Esophagus (tissue), 2 donors: ENCODE results near the gene TLN1. TPM values are rescaled to one million over a fixed set of nuclear protein-coding genes. Genes with fewer than 3 reads are reported as not detected.
A peak's percentile ranks its signal among the peaks of the same experiment; 100 is the strongest.

ENCODE experiments used
- H3K27ac ChIP-seq, 2 donors: one replicate each; pipeline ENCODE4 v1.5.1; 2013; ENCODE audit warnings: low read depth in 2 of 2, mild to moderate bottlenecking in 2 of 2, inconsistent platforms in 1 of 2, low read length in 1 of 2, moderate library complexity in 1 of 2
- H3K27me3 ChIP-seq, 2 donors: one replicate each; pipeline ENCODE4 v1.6.1; 2013; ENCODE audit warnings: low read length in 2 of 2, control low read depth in 1 of 2, mild to moderate bottlenecking in 1 of 2; ENCODE audit not compliant: insufficient read depth in 2 of 2, control insufficient read depth in 1 of 2
- H3K36me3 ChIP-seq, 2 donors: one replicate each; pipeline ENCODE4 v1.6.1; 2013; ENCODE audit warnings: low read length in 1 of 2; ENCODE audit not compliant: control insufficient read depth in 2 of 2, insufficient read depth in 2 of 2
- H3K4me1 ChIP-seq, 2 donors: one replicate each; pipeline ENCODE4 v1.6.1; 2013; ENCODE audit warnings: low read length in 1 of 2; ENCODE audit not compliant: control insufficient read depth in 2 of 2, insufficient read depth in 2 of 2
- H3K4me3 ChIP-seq, 2 donors: one replicate each; pipeline ENCODE4 v1.5.1; 2013; ENCODE audit warnings: low read length in 2 of 2, mild to moderate bottlenecking in 2 of 2, low read depth in 1 of 2, moderate library complexity in 1 of 2
- H3K9me3 ChIP-seq, 2 donors: one replicate each; pipeline ENCODE4 v1.6.1; 2013; ENCODE audit warnings: mild to moderate bottlenecking in 2 of 2, low read depth in 1 of 2, low read length in 1 of 2, moderate library complexity in 1 of 2; ENCODE audit not compliant: control insufficient read depth in 2 of 2, insufficient read depth in 1 of 2
- WGBS, 2 donors: extraction: QIAGEN DNeasy Blood & Tissue Kit; methylation state at CpG; one replicate each; pipeline ENCODE4 v1.1.7; 2013; 5-methylcytosine and 5-hydroxymethylcytosine counted together
- polyA plus RNA-seq, 2 donors: library from polyadenylated mRNA; stranded (reverse); fragments of 200-250 nt; gene quantifications; one replicate each; pipeline ENCODE4 v1.2.3, GENCODE V29; 2013
- donor health status: healthy with polysubstance abuse.
- donor health status: Bipolar disorder and iron deficiency.

Gene TLN1
- polyA plus RNA-seq, 2 donors, result 53.2 to 89.5 TPM

DNA sequence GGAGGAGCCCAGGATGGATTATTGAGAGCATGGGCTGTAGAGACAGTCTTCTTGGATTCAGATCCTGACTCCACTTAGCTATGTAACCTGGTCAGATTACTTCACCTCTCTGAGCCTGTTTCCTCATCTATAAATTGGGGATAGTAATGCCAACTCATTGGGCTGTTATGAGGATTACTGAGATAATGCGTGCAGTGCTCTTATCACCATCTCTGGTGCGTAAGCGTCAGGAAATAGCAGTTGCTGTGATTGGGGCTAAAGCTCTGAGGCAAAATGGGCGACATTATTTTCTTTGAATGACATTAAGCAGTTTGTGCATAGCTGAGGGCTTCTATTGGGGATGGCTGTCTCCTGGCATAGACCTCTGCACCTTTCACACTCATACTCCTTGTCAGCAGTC, 23.1 kb upstream of the TLN1 start:
- WGBS, 2 donors, result 94 to 95% methylated on average over 4 of the region's 4 CpGs
- Histone ChIP-seq H3K9me3 (no peaks in the 10 kb centered on the region), H3K4me1 (peaks cover 0 to 12% of the 10 kb centered on the region in 2 donors), H3K27ac (no peak overlapping the region), H3K36me3 (peaks cover 12 to 31% of the 10 kb centered on the region in 2 donors), H3K27me3 (no peaks in the 10 kb centered on the region), H3K4me3 (no peak overlapping the region)

DNA sequence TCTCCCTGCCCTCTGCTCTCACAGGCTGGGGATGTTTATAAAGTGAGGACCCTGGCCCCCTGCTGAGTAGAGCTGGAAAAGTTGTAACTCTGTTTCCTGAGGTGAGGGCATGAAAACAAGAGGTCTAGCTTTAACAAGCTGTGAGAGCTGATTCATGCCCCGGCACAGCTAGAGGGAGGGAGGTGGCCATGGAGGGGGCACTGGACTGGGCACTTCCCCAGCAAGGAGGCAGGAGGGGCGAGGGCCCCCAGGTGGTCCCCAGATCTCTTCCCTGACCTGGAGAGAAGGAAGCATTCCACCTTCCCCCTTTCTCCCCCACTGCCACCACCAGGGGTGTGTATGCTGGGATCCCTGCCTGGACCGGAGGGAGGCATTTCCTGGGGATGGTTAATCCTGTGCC, 22.3 kb upstream of the TLN1 start, which contains the start of gene MSMP:
TSS of gene MSMP (minus strand) at position 13 of the 400 bp plus-strand sequence. CDS start 147 bp downstream, outside the sequence.
- H3K36me3 ChIP-seq, result peaks cover 12 to 31% of the 10 kb centered on the region in 2 donors
- no peaks in the 10 kb centered on the region for H3K27me3 ChIP-seq
- H3K4me1 ChIP-seq, result peaks cover 0 to 13% of the 10 kb centered on the region in 2 donors
- 51 to 84% methylated on average over 2 to 3 of the region's 3 CpGs for WGBS, 2 donors
- H3K27ac ChIP-seq, result no peak within 1 kb of the TSS
- no peak within 1 kb of the TSS for H3K4me3 ChIP-seq
- H3K9me3 ChIP-seq, result no peaks in the 10 kb centered on the region

DNA sequence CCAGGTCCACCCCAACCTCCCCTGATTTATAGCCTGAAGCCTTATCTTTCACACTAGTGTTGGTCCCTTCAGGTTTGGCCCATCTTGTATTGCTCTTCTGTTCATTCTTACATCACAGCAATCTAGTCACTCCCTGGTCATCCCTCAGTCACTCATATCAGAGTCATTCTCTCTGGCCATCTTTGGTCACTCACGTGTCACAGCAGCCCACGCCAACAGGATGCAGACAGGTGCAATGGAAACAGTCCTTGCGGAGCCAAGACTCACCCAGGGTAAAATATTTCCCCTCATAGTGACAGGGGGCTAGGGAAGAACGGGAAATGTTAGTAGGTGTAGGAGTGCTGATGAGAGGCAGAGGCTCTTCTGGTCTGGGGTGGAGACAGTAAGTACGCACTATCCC, 21.5 kb upstream of the TLN1 start:
- Histone ChIP-seq H3K36me3 (peaks cover 12 to 31% of the 10 kb centered on the region in 2 donors), H3K27ac (no peak overlapping the region), H3K4me3 (no peak overlapping the region), H3K9me3 (no peaks in the 10 kb centered on the region), H3K4me1 (peaks cover 0 to 13% of the 10 kb centered on the region in 2 donors), H3K27me3 (no peaks in the 10 kb centered on the region)
- 91% methylated on average over 5 of the region's 5 CpGs for WGBS, 2 donors

DNA sequence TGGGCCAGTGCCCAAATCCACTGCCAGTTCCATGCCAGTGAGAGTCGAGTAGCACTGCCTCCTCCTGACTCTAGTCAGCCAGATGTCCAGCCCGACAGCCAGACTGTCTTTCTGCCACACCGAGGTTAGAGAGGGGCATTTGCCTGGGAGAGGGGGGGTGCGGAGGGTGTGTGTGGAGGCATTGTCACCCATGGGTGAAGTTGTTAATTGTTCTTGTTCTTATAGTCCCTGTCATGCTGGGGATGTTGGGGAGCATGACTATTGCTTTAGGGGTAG, 18.2 kb upstream of the TLN1 start:
- Histone ChIP-seq H3K27me3 (no peaks in the 10 kb centered on the region), H3K9me3 (no peaks in the 10 kb centered on the region), H3K27ac (peak overlapping the region in 1 of 2 donors; percentile 86), H3K36me3 (peaks cover 12 to 31% of the 10 kb centered on the region in 2 donors), H3K4me3 (peak overlapping the region in 1 of 2 donors; percentile 81), H3K4me1 (peaks cover 2 to 5% of the 10 kb centered on the region in 2 donors)
- WGBS, 2 donors, result 56 to 57% methylated on average over 4 of the region's 4 CpGs

DNA sequence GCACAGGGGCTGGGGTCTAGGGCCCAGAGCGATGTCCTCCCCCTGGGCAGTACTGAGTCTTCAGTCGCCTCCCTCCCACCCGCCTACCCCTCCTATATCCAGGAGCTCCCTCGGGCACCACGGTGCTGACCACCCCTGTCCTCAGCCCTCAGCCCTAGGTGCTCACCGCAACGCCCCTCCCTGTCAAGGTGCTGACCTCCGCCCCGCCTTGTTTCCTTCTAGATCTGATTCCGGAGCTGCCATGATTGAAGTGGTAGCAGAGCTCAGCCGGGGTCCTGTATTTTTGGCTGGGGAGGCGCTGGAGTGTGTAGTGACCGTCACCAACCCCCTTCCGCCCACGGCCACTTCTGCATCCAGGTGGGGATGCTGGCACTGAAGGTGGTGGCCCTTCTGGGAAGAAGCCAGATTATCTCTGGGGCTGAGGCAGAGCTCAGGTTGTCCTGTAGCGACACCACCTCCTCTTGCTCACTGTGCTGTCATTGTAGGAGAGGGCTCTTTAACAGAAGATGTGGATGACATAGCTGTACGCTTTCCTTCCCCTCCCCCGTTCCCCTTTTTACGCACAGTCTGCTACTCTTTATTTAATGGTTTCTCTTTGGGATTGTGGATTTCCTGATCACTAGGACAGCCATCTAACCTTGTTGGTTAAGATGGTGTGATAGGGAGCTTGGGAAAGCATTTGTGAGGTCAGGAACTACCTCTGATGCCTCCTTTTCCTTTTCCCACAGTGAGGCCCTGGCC, 17.7 kb upstream of the TLN1 start:
- Histone ChIP-seq H3K36me3 (peaks cover 12 to 32% of the 10 kb centered on the region in 2 donors), H3K9me3 (no peaks in the 10 kb centered on the region), H3K4me3 (peak overlapping the region; percentile 81 to 96), H3K27ac (peak overlapping the region; percentile 86 to 93), H3K27me3 (no peaks in the 10 kb centered on the region), H3K4me1 (peaks cover 2 to 5% of the 10 kb centered on the region in 2 donors)
- 3 to 4% methylated on average over 17 to 19 of the region's 19 CpGs for WGBS, 2 donors

DNA sequence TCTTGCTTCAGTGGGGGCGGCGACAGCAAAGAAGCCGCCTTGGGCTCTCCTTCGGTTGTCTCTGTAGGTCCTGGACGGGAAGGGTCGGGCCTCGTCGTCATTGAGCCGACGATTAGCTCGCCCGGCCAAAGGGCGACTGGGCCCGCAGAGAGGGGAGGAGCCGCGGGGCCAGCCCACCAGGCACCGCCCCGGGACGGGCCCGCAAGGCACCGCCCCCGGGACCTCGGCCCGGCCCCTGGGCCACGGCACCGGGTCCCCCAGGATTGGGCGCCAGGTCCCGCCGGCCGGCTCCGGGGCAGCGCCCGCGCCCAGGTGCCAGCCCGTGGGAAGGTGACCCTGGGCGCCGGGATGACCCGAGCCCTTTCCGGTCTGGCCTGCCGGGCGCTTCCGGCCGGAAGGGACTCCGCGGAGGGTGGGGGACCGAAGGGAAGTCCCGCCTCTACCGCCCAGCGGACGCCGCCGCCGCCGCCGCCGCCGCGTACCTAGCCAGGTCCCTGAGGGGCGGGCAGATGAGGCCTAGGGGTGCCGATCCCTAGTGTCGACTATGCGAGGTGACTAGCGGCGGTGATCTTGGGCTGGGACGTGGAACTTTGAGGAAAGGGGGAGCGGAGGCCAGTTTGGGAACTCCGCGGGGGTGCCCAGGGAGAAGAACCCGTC, 17.0 kb upstream of the TLN1 start, which contains the start of the genes GBA2 and RGP1:
TSS of gene GBA2 (minus strand) at position 371 of the 657 bp plus-strand sequence. CDS start 524 bp downstream, outside the sequence.
TSS of gene RGP1 (plus strand) at position 430 of the 657 bp plus-strand sequence. CDS start 469 bp downstream, outside the sequence.
- Histone ChIP-seq H3K27ac (peak within 1 kb of the TSS; percentile 86 to 93), H3K27me3 (no peaks in the 10 kb centered on the region), H3K36me3 (peaks cover 12 to 38% of the 10 kb centered on the region in 2 donors), H3K4me3 (peak within 1 kb of the TSS; percentile 81 to 96), H3K9me3 (no peaks in the 10 kb centered on the region), H3K4me1 (peaks cover 2 to 5% of the 10 kb centered on the region in 2 donors)
- 0% methylated on average over 55 to 69 of the region's 69 CpGs for WGBS, 2 donors

DNA sequence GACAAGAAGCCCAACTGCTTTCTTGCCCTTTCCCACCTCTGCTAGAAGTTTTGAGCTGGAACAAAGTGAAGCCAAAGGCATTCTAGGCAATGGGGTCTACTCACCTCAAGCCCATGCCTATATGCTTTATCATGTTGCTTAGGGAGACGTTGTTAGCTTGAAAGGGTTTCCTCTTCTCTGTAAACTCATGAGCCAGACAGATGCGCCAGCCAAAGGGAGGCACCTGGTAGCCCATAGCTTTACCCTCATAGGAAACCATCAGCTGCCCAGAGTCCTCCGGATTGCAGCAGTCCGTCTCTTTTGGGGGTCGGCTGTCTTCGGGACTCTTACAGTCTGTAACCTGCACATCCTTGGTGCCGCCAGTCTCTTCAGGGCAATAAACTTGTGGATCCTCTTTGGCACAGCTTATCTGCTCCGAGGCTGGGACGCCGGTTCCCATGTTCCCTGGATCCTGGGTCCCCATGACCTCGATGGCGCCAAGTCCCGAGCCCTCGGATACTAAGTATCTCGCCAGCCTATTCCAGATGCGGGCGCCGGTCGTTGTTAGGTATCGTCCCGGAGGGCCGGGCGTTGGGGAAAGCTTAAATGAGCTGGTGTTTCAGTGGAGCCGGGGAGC, 16.4 kb upstream of the TLN1 start:
- WGBS, 2 donors, result 0 to 1% methylated on average over 24 of the region's 24 CpGs
- H3K27me3 ChIP-seq, result no peaks in the 10 kb centered on the region
- H3K9me3 ChIP-seq, result no peaks in the 10 kb centered on the region
- peaks cover 2 to 5% of the 10 kb centered on the region in 2 donors for H3K4me1 ChIP-seq
- H3K4me3 ChIP-seq, result peak overlapping the region; percentile 81 to 96
- H3K27ac ChIP-seq, result peak overlapping the region; percentile 86 to 93
- peaks cover 8 to 32% of the 10 kb centered on the region in 2 donors for H3K36me3 ChIP-seq

DNA sequence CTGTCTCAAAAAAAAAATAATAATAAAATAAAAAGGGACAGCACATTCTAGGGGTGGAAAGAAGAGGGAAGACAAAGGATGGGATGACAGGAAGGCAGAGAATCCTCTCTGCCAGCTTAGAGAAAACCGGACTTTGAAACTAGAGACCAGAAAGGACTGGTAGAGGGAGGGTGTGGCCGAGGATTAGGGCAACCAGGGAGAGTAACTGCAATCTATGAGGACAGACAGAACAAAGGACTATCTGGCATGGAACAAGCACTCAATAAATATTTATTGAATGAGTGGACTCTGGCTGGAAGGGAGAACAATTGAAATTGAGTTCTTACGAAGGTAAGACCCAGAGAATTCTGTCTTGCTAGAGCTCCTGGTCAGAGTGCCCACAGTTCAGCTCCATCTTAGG, 14.6 kb upstream of the TLN1 start:
- no peaks in the 10 kb centered on the region for H3K27me3 ChIP-seq
- no peaks in the 10 kb centered on the region for H3K9me3 ChIP-seq
- no peak overlapping the region for H3K27ac ChIP-seq
- H3K4me1 ChIP-seq, result peaks cover 2 to 5% of the 10 kb centered on the region in 2 donors
- 33 to 37% methylated on average over 3 of the region's 3 CpGs for WGBS, 2 donors
- H3K36me3 ChIP-seq, result peaks cover 6 to 26% of the 10 kb centered on the region in 2 donors
- peak overlapping the region in 1 of 2 donors; percentile 81 for H3K4me3 ChIP-seq

DNA sequence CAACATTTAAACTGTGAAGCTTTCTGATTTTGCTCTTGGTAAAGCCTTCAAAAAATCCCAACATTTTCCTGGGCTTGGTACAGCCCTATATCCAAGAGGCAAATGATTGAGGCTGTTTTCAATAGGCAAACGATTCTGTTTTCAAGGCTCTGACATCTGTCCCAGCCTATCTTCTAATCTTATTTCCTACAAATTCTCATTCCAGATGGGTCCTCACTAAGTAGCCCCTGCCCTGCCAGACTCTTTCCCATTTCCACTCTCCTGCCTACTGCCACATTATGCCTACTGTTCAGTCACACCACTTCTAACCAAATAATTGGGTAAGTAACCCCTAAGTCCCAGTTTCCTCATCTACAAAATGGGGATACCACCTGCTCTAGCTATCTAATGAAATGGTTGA, 13.6 kb upstream of the TLN1 start:
- H3K36me3 ChIP-seq, result peaks cover 6 to 25% of the 10 kb centered on the region in 2 donors
- peaks cover 2 to 5% of the 10 kb centered on the region in 2 donors for H3K4me1 ChIP-seq
- no peaks in the 10 kb centered on the region for H3K27me3 ChIP-seq
- no peak overlapping the region for H3K27ac ChIP-seq
- H3K9me3 ChIP-seq, result no peaks in the 10 kb centered on the region
- no peak overlapping the region for H3K4me3 ChIP-seq
- 56 to 61% methylated on average over 1 of the region's 1 CpG for WGBS, 2 donors
